Hematopoietic multipotent progenitor cell treated with erythropoietin and hydrocortisone succinate and interleukin-3 and kit ligand, for 17 days (in vitro differentiated cells): ENCODE results near the gene FAM120C.

Experiments used
- DNase-seq: peaks from one replicate; pipeline ENCODE4 v3.0.0-alpha.2; 2015; ENCODE audit warnings: low spot score

Gene FAM120C

DNA sequence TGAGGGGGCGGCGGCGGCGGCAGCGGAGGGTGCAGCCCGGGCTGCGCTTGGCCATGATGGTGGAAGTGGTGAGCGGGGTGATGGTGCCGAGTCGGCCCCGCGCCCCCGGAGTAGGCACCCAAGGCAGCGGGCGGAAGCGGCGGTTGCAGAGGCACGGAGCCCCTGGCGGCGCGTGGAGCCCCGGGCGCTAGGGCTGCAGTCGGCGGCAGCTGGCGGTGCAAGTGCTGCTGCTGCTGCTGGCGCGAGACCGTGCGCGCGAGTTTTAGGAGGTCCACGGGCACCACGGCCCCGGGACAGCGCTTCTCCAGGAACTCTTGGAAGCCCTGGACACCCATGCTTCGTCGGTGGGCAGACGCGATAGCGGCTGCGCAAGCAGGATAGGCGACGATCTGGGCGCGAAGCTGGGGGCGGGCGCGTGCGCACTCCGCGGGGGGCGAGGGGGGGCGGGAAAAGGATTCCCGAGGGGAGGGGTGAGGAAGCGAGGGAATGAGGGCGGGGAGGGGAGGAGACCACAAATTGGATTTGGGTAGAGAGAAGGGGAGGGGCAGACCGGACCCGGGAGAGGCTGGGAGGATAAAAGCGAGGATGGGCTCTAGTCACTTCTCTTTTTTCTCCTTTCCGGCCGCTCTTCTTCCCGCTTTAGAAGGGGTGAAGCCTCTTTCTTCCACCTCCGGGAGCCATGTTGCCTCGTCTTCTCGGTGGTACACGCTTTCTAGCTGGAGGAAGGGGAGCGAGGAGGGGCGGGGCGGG is at the start of gene FAM120C:
TSS of gene FAM120C (minus strand) at position 391 of the 750 bp plus-strand sequence. CDS start at position 335, 56 bp downstream.
- DNase-seq = peak; percentile 4

- DNase-seq = no peak
Observed at GRCh38 chrX:54230435-54231148, 47.5 kb upstream of the FAM120C start.

DNA sequence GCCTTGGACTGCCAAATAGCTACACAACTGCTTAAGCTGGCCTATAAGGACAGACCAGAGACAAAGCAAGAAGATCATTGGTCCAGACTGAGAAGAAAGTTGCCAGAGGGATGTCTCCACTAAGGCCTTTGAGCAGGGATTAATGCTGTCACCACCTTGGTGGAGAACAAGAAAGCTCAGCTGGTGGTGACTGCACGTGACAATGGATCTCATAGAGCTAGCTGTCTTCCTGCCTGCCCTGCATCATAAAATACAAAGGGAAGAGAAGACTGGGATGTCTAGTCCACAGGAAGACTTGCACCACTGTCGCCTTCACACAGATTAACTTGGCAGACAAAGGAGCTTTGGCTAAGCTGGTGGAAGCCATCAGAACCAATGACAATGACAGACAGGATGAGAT is 40.5 kb upstream of the FAM120C start:
- no peak for DNase-seq

DNA sequence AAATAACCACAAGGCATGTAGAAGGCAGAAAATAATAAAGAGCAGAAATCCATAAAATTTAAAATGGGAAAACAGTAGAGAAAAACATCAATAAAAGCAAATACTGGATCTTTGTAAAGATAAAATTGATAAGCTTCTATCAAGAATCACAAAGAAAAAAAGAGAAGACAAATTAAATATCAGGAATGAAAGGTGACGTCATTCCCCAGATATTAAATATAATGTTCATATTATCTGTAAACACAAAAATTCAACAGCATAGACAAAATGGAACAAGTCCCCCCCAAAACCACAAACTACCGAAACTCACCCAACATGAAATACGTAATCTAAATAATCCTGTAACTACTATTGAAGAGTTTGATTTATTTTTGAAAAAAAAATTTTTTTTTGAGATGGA is 30.5 kb upstream of the FAM120C start:
- no peak for DNase-seq

DNA sequence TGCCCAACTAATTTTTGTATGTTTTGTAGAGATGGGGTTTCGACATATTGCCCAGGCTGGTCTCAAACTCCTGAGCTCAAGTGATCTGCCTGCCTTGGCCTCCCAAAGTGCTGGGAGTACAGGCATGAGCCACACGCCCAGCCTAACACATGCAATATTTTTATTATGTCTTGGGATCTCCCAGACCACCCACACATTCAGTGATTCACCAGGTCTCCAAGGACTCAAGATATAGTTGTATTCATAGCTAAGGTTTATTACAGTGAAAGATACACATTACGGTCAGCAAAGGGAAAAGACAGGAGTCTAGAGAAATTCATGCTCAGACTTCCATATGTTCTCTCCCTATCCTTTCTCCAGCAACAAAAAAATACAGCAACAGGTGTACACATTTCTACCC is 25.5 kb upstream of the FAM120C start:
- no peak for DNase-seq

- no peak for DNase-seq
Observed at GRCh38 chrX:54198262-54198661, 15.2 kb upstream of the FAM120C start.

GRCh38 chrX:54194982-54195588 is 12.0 kb upstream of the FAM120C start:
- no peak for DNase-seq

GRCh38 chrX:54193085-54193821 is 10.2 kb upstream of the FAM120C start:
- DNase-seq = no peak

GRCh38 chrX:54184474-54184873 is 1.4 kb upstream of the FAM120C start:
- DNase-seq = no peak

DNA sequence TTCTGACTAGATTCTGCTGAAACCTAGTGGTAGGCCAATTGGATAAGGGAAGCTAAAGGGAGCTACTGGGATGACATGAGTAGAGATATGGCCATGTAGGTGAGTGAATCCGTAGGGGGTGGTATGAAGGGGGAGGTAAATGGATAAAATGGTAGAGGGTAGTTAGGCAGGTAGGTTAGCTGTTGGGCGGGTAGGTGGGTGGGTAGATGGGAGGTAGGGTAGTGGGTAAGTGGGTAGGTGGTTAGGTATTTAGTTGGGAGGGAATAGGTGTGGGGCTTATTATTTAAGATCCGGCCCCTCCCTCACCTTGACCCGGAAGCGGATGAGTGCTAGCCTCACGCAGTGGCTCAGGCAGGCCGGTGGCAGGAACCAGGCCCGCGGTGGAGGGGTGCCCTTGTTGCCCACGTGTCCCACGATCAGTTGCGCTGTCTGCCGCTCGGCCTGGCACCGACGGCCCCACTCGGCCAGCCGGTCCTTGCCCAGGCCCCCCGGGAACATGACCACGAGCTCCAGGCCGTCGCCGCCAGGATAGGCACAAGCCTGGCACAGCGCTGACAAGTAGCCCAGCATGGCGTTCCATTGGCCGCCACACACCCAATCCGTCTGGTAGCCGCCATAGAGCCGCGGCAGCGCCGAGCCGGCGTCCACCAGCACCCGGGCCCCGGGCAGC is 725 bp downstream of the FAM120C start:
- peak; percentile 4 for DNase-seq

DNA sequence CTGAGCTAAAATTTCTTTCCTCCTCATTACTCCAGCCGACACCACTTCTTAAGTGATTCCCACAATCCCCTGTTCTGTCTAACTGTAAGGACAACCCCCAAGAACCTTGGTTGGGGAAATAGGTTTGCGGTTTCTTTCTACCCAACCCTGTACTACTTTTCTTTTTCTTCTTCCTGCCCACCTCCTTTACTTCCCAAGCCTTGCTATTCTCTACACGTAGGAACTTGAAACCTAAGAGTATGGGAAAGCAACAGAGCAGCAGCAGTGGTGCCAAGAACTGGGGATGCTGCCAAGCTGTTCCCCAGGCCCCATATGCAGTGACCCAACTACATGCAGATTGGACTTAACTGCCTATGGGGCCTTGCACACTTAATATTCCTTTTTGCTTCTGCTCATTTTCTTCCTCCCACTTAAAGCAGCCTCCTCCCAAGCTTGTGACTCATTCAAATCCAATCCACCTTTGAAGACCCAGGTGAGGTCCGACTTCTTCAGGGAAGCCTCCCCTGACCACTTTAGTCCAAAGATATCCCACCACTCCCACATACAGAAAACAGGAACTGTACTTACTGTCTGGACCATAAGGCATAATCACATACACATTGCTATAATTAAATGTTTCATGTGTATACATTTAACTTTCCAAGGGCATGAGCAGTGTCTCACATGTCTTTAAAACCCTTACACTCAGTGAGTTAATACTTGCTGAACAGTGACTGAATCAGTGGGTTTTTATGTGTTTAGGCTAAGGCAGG is 1.7 kb downstream of the FAM120C start:
- no peak for DNase-seq

- no peak for DNase-seq
Observed at GRCh38 chrX:54180403-54180802, 2.7 kb downstream of the FAM120C start.

DNA sequence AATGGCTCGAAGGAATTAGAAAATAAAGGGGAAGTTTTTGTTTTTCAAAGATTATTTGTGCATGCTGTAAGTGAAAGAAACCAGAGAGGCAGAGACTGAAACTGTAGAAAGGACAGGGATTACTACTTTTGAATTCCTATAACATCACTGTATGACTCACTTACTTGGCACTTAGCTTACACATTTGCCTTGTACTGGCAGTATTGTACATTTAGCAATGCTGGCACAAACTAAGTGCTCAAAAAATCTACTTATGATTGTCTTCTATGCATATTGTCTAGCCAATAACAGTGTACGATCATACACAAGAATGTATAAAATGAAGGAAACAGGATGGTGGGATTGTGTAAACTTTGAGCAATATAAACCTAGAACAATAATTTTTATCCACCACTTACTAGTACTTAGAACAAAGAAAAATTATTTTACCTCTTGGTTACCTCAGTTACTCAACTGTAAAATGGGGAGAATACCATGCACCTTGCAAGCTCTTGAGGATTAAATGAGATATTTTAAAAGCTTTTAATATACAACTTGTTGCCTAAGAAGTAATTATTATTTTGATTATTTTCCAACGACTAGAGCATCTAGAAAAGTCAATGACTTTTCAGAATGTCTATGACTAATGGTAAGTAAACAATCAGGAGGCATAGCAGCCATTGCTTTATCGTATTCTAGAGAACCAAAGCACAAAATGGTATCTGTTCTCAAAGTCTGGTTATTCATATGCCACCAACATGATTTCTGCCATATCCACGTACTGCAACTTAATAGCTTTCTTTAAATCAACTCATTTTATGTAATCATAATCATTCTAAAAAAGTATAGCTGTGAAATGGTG is 4.7 kb downstream of the FAM120C start:
- no peak for DNase-seq

DNA sequence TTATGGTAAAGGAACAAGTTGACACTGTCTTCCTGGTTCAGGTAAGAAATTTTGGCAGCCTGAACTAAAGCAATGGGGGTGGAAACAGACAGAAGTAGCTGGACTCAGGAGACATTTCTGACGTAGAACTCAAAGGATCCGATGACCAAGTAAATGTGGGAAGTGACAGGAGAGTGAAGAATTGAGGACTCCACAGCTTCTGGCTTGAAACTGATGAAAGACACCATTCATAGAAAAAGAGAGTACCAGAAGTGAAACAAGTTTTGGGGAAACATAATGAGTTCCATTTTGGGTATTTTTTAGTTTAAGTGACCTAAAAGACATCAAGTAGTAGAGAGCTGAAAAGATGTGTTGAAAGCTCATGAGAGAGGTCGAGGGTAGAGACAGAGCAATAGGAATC is 5.7 kb downstream of the FAM120C start:
- no peak for DNase-seq

GRCh38 chrX:54173791-54174190 is 9.3 kb downstream of the FAM120C start:
- DNase-seq = no peak

DNA sequence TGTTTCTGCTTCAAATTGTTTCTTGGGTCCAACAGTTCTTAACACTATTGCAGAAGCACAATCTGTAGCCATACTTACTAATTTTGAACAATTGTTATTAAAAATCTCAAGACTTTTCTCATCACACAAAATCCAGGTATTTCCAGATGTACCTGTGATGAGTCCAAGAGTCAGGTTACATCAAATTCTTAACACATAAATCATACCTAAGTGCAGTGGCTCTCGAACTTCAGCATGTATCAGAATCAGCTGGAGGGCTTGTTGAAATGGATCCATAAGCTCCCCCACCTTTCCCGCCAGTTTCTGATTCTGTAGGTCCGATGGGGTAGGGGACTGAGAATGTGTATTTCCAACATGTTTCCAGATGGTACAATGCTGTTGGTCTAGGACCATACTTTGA is 10.6 kb downstream of the FAM120C start:
- no peak for DNase-seq

- no peak for DNase-seq
Observed at GRCh38 chrX:54171527-54172250, 11.4 kb downstream of the FAM120C start.

- no peak for DNase-seq
Observed at GRCh38 chrX:54171091-54171490, 12.0 kb downstream of the FAM120C start.

DNA sequence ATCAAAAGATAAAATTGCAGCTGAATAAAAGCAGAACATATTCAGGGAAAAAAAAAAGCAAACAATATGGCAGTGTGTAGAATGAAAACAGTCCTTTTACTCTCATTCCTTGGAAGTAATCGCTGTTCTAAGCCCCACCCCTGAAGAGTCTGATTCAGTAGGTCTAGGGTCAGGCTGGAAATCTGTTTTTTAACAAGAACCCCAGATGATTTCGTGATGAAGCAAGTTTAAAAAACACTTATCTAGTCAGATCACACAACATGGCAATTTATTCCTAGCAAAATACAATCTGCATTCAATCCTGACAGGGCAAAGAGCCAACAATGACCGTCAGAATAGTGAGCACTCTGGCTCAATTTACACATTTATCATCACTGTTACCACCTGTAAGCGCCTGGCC is 16.1 kb downstream of the FAM120C start:
- no peak for DNase-seq

DNA sequence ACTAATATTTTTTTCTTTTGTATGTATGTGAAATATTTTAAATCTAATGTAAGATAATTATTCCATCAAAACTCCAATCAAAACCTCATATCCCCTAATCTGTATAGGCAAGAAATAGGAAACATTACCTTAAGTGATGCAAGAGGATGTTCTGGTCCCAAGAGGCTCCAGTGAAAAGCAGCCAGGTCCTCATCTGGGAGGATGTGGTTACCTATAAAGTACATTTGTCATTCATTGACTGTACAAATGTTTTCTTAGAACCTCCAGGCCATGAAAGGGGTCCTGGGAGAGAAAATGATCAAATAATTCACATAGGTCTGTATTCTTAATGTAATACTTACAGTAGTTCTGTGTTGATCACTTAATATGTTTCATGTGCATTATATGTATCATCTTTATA is 25.5 kb downstream of the FAM120C start:
- DNase-seq = no peak
